Femur (tissue), 1 donor: Measurements from ENCODE around the gene EBI3.
"Not testable (repeated sequence)": the region's sequence is repeated elsewhere in the genome, so short reads cannot be mapped to it uniquely, and the experiment has no call there.

Experiments
- DNase-seq: peaks from one replicate; pipeline ENCODE4 v3.0.0-alpha.2; 2017

The EBI3 gene

DNA sequence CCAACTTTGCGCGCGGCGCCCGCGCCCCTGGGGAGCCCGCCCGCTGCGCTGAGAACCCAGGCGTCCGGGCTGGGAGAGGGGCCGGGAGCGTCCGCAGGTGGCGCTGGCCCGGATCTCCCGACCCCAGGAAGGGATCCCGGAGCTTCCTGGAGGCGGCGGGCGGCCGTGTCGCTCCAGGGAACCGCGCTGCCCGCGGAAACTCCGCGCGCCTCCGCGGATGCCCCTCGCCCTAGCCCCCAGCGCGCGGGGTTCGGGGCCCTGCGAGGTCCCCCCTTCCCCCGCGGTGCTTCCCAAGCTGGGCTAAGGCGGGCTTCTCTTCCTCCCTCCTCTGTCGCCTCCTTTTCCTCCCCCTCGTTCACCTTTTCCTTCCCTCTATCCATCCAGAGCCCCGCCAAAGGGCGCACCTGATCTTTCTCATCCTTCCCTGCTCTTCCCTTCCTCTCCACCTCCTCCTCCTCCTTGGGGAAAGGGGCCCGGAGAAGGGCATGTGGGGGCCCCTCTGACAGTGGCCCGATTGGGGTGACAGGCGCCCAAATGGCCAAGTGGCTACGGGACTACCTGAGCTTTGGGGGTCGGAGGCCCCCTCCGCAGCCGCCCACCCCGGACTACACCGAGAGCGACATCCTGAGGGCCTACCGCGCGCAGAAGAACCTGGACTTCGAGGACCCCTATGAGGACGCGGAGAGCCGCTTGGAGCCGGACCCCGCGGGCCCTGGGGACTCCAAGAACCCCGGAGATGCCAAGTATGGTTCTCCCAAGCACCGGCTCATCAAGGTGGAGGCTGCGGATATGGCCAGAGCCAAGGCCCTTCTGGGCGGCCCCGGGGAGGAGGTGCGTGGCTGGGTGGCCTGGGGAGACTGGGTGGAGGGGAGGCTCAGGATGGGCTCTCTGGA lies 50.5 kb downstream of the EBI3 start:
- no peak for DNase-seq

DNA sequence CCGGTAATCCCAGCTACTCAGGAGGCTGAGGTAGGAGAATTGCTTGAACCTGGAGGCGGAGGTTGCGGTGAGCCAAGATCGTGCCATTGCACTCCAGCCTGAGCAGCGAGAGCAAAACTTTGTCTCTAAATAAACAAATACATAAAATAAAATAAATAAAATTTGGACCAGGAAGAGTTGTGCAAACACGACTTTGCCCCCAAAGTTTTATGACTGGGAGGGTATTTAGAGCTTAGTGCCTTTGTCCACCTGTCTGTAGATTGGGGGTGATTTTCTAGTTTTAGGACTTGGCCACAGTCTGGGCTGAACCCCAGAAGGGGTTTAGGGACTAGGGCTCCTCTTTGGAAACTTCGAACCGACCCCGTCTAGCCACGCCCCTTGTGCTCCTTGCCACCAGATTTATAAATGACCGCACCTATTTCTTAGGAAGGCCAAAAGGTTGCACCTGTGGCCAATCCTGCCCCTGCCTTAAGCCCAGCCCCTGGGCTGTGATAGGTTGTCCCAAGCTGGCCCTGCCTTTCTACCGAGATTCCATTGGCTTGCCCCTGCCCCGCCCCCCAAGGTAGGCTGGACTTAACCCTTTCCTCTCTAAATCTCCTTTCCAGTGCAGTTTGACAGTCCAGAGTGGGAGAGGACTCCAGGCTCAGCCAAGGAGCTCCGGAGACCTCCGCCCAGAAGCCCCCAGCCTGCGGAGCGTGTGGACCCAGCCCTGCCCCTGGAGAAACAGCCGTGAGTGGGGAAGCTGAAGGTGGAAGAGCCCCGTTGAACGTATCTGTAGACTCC lies 55.0 kb downstream of the EBI3 start:
- DNase-seq: no peak

DNA sequence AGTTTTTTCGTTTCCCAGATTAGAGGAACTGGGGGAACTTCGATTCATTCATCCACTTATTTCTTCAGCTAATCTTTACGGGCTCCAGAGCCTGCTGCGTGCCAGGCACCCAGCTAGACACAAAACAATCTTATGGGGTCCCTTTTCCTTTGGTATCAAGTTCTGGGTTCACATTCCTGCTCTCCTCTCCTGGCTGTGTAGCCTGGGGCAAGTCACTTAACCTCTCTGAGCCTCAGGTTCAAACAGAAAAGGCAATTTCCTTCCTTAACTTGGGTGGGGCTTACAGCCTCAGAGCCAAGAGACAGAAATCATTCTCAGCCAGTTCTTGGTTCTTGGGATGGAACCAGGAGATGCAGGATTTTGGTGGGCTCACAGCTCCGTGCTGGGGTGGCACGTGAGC lies 55.7 kb downstream of the EBI3 start:
- no peak for DNase-seq

DNA sequence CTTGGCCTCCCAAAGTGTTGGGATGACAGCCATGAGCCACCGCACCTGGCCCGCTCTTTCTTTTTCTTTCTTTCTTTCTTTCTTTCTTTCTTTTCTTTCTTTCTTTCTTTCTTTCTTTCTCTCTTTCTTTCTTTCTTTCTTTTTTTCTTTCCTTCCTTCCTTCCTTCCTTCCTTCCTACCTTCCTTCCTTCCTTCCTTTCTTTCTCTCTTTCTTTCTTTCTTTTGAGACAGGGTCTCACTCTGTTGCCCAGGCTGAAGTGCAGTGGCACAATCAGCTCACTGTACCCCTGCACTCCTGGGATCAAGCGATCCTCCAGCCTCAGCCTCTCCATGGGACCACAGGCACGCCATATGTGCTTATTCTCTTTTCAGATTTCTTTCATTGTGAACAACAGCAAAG lies 56.8 kb downstream of the EBI3 start:
- not testable (repeated sequence) for DNase-seq
